K562 (cell line): ENCODE measurements around the gene TMEM234. TPM values are rescaled to one million over a fixed set of nuclear protein-coding genes. Genes with fewer than 3 reads are reported as not detected.

Experiments used
- ARHGAP35 ChIP-seq: fragments of 450-650 bp; IDR thresholded peaks from 2 replicates; pipeline ENCODE4 v1.6.1; 2018; ENCODE audit not compliant: partially characterized antibody
- BDP1 ChIP-seq: IDR thresholded peaks from 3 replicates; pipeline ENCODE4 v1.6.1; 2011; ENCODE audit not compliant: insufficient read length, insufficient read depth
- CBFA2T2 ChIP-seq: fragments of 450-650 bp; conservative IDR thresholded peaks from 2 replicates; pipeline ENCODE4 v1.6.1; 2017; ENCODE audit warnings: mild to moderate bottlenecking
- ELF4 ChIP-seq: fragments of 450-650 bp; formaldehyde crosslinking; IDR thresholded peaks from 2 replicates; pipeline ENCODE4 v1.4.0; 2022; ENCODE audit warnings: missing genetic modification characterization
- EZH2 ChIP-seq: IDR thresholded peaks from 2 replicates; pipeline ENCODE4 v1.6.1; 2012; ENCODE audit warnings: low read depth, mild to moderate bottlenecking, inconsistent platforms, low read length, borderline replicate concordance
- GTF2F1 ChIP-seq: IDR thresholded peaks from 2 replicates; pipeline ENCODE4 v1.6.1; 2011; ENCODE audit warnings: low read depth, low read length, improper control_type of control experiment
- NCOA6 ChIP-seq: fragments of 450-650 bp; IDR thresholded peaks from 2 replicates; pipeline ENCODE4 v1.6.1; 2017; ENCODE audit warnings: mild to moderate bottlenecking
- NCOR1 ChIP-seq: fragments of 450-650 bp; IDR thresholded peaks from 2 replicates; pipeline ENCODE4 v1.6.1; 2016; ENCODE audit warnings: mild to moderate bottlenecking, moderate library complexity
- NFATC3 ChIP-seq: fragments of 450-650 bp; IDR thresholded peaks from 2 replicates; pipeline ENCODE4 v1.6.1; 2017; ENCODE audit warnings: mild to moderate bottlenecking
- NONO ChIP-seq, 2 experiments: fragments of 200-400 bp in 1 of 2; fragments of 450-650 bp in 1 of 2; formaldehyde crosslinking in 1 of 2; IDR thresholded peaks; 2 replicates each; pipeline ENCODE4 v1.6.1; 2017; ENCODE audit warnings: low read depth in 2 of 2, mild to moderate bottlenecking in 2 of 2, moderate library complexity in 2 of 2, low read length in 1 of 2
- NR2F6 ChIP-seq: fragments of 450-650 bp; formaldehyde crosslinking; IDR thresholded peaks from 2 replicates; pipeline ENCODE4 v1.4.0; 2020; ENCODE audit warnings: mild to moderate bottlenecking
- RFX7 ChIP-seq: fragments of 250-450 bp; sonication (Bioruptor Pico); IDR thresholded peaks from 2 replicates; pipeline ENCODE4 v1.5.1; 2021; ENCODE audit warnings: mild to moderate bottlenecking
- SAFB ChIP-seq: fragments of 200-400 bp; formaldehyde crosslinking; IDR thresholded peaks from 2 replicates; pipeline ENCODE4 v1.6.1; 2017; ENCODE audit warnings: low read depth, low read length, borderline replicate concordance
- ZBED1 ChIP-seq: IDR thresholded peaks from 2 replicates; pipeline ENCODE4 v1.6.1; 2014
- ZKSCAN3 ChIP-seq: fragments of 250-450 bp; sonication (Bioruptor Pico); IDR thresholded peaks from 2 replicates; pipeline ENCODE4 v1.4.0; 2020
- ZNF239 ChIP-seq: fragments of 250-450 bp; sonication (Bioruptor Pico); IDR thresholded peaks from 2 replicates; pipeline ENCODE4 v1.4.0; 2020; ENCODE audit warnings: mild to moderate bottlenecking
- ZNF436 ChIP-seq: fragments of 250-450, 450-650 bp; sonication (Bioruptor Pico); formaldehyde crosslinking; IDR thresholded peaks from 2 replicates; pipeline ENCODE4 v1.7.0; 2020; ENCODE audit warnings: mild to moderate bottlenecking
- ZNF644 ChIP-seq: fragments of 200-800 bp; sonication (Bioruptor generic); IDR thresholded peaks from 2 replicates; pipeline ENCODE4 v1.6.1; 2016; ENCODE audit warnings: low read depth, missing genetic modification characterization, missing compliant biosample characterization
- ZNF830 ChIP-seq: fragments of 250-450 bp; sonication (Bioruptor Pico); IDR thresholded peaks from 2 replicates; pipeline ENCODE4 v1.5.0; 2021; ENCODE audit warnings: mild to moderate bottlenecking
- ZSCAN32 ChIP-seq: fragments of 450-650 bp; formaldehyde crosslinking; IDR thresholded peaks from 2 replicates; pipeline ENCODE4 v1.4.0; 2020; ENCODE audit warnings: mild to moderate bottlenecking, moderate library complexity
- polyA plus RNA-seq, 8 experiments: library from polyadenylated mRNA; depleted of rRNA in 4 of 8; stranded (reverse) in 5 of 8; unstranded in 3 of 8; fragments of >200 nt; fragmentation: Nextera tagmentation in 2 of 8; fragmentation: Illumina TruSeq in 1 of 8; extraction: Ambion mirVana in 2 of 8; extraction: Trizol in 1 of 8; gene quantifications; 2 replicates each; pipeline versions ENCODE4 v1.2.1 to v1.2.3, GENCODE V29; 2011 to 2014; ENCODE audit warnings: inconsistent platforms in 1 of 8, missing spikeins in 1 of 8
- total RNA-seq, 7 experiments: library from RNA; depleted of rRNA in 6 of 7; stranded (reverse); fragments of >200 nt in 6 of 7; fragmentation: Illumina TruSeq in 2 of 7; extraction: Trizol in 2 of 7; gene quantifications; 2 replicates each; pipeline versions ENCODE4 v1.2.1 to v1.2.3, GENCODE V29; 2011 to 2021; ENCODE audit warnings: low replicate concordance in 1 of 7
- TF ChIP-seq, protein P1 (sequence below): sonication (generic); formaldehyde crosslinking; IDR thresholded peaks from 2 replicates; pipeline ENCODE4 v1.9.0; 2022; ENCODE audit warnings: mild to moderate bottlenecking, missing genetic modification reagents
- TF ChIP-seq, protein P2 (sequence below), 2 experiments: IDR thresholded peaks; 2 replicates each; pipeline ENCODE4 v1.6.1; 2011; ENCODE audit warnings: borderline replicate concordance in 1 of 2, control low read depth in 1 of 2, low read depth in 1 of 2, low read length in 1 of 2, mild to moderate bottlenecking in 1 of 2, mixed read lengths in 1 of 2, moderate library complexity in 1 of 2; ENCODE audit not compliant: insufficient read depth in 1 of 2, insufficient read length in 1 of 2, poor library complexity in 1 of 2, severe bottlenecking in 1 of 2; ENCODE audit errors: extremely low read depth in 1 of 2

TMEM234 gene
- total and polyA plus RNA-seq, 9 of the 15 experiments (the other 6 are each of a cell fraction or from before 2014, with no cell fraction given) = 5.0 to 12.9 (median 7.6) TPM

DNA sequence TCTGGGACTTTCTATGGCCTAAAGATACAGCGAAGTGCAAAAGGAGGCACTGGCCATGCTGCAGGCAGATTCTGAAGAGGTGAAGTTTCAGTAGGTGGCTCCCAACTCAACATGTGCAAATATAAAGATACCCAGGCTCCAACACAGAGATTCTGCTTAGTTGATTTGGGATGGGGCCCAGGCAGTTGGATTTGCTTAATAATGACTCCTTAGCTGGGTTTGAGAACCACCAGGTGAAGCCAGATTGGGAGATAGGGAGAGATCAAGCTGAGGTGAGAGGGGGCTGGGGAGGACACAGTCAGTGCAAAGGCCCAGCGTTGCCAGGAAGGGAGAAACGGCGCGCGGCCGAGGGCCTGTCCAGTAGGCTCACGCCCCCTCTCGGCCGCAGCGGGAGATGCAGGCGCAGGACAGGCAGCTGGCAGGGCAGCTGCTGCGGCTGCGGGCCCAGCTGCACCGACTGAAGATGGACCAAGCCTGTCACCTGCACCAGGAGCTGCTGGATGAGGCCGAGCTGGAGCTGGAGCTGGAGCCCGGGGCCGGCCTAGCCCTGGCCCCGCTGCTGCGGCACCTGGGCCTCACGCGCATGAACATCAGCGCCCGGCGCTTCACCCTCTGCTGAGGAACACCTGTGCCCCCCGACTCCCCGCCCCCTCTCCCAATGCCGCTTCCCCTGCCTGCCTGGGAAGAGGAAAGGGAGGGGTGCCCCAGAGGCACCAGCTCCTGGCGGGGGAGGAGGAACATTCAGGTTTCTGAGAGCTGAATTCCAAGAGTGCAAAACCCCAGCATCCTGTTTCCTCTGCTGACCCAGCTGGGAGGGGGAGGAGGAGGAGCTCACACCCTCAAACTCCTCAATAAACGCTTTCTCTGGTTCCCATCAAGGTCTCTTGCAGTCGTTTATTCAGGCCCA lies 26.1 kb upstream of the TMEM234 start (continued):
- TF ChIP-seq, protein P1, sequence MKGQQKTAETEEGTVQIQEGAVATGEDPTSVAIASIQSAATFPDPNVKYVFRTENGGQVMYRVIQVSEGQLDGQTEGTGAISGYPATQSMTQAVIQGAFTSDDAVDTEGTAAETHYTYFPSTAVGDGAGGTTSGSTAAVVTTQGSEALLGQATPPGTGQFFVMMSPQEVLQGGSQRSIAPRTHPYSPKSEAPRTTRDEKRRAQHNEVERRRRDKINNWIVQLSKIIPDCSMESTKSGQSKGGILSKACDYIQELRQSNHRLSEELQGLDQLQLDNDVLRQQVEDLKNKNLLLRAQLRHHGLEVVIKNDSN (CRISPR knock-in tag) = no peak
- TF ChIP-seq NFATC3 (no peak), ZNF436 (CRISPR knock-in tag) (no peak), ZBED1 (no peak), ARHGAP35 (no peak), ZSCAN32 (CRISPR knock-in tag) (no peak), RFX7 (CRISPR knock-in tag) (no peak), ELF4 (no peak), EZH2 (no peak), ZNF239 (no peak), ZNF830 (peak; percentile 84; the same call in 1 of the 2 replicates), CBFA2T2 (peak; percentile 83), ZKSCAN3 (CRISPR knock-in tag) (no peak), NCOA6 (no peak), GTF2F1 (no peak), NCOR1 (no peak; the same call in 1 of the 2 replicates), NONO (IDR thresholded peaks at IDR 0.05; ENCODE audit: low read depth in 2 of 2, low read length in 1 of 2) (peak in 1 of 2 experiments; percentile 62; a peak in 1 of 4 replicates), NR2F6 (no peak), ZNF644 (tag) (no peak), BDP1 (no peak), SAFB (no peak)
- TF ChIP-seq, protein P2, sequence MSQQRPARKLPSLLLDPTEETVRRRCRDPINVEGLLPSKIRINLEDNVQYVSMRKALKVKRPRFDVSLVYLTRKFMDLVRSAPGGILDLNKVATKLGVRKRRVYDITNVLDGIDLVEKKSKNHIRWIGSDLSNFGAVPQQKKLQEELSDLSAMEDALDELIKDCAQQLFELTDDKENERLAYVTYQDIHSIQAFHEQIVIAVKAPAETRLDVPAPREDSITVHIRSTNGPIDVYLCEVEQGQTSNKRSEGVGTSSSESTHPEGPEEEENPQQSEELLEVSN (IDR thresholded peaks at IDR 0.05; ENCODE audit: borderline replicate concordance in 1 of 2, extremely low read depth in 1 of 2, insufficient read depth in 1 of 2, insufficient read length in 1 of 2, low read depth in 1 of 2, low read length in 1 of 2, poor library complexity in 1 of 2, severe bottlenecking in 1 of 2) = peak; percentile 24 to 46
